CD14-positive monocyte (primary cell): ENCODE results near the gene TRIM47. TPM values are rescaled to one million over a fixed set of nuclear protein-coding genes. Genes with fewer than 3 reads are reported as not detected.

ENCODE experiments used
- DNase-seq, 3 donors: peaks; one replicate each; pipeline ENCODE4 v3.0.0-alpha.2; 2011 to 2022
- H2AFZ ChIP-seq: 2 replicates; pipeline ENCODE4 v1.6.0; 2012; ENCODE audit warnings: mild to moderate bottlenecking, low read depth, low read length, inconsistent platforms; ENCODE audit not compliant: insufficient read depth, poor library complexity, severe bottlenecking
- H3K27ac ChIP-seq, 2 donors: 1 replicate in 1 of 2; 2 replicates in 1 of 2; pipeline ENCODE4 v1.5.1; 2012 to 2013; ENCODE audit warnings: low read length in 2 of 2, control low read depth in 1 of 2, inconsistent platforms in 1 of 2, low read depth in 1 of 2, mild to moderate bottlenecking in 1 of 2
- H3K27me3 ChIP-seq, 2 donors: one replicate each; pipeline versions ENCODE4 v1.6.0 to v1.6.1; 2011 to 2013; ENCODE audit warnings: low read length in 2 of 2; ENCODE audit not compliant: control insufficient read depth in 2 of 2, insufficient read depth in 2 of 2
- H3K36me3 ChIP-seq, 2 donors: replicated peaks in 1 of 2; 1 replicate in 1 of 2; 2 replicates in 1 of 2; pipeline versions ENCODE4 v1.5.1 to v1.6.1; 2012 to 2013; ENCODE audit warnings: low read length in 2 of 2, control low read depth in 1 of 2, inconsistent platforms in 1 of 2, mild to moderate bottlenecking in 1 of 2; ENCODE audit not compliant: insufficient read depth in 2 of 2, control insufficient read depth in 1 of 2
- H3K4me1 ChIP-seq, 2 donors: 1 replicate in 1 of 2; 2 replicates in 1 of 2; pipeline versions ENCODE4 v1.5.1 to v1.6.1; 2012 to 2013; ENCODE audit warnings: low read length in 2 of 2, control low read depth in 1 of 2, inconsistent platforms in 1 of 2, mild to moderate bottlenecking in 1 of 2, moderate library complexity in 1 of 2; ENCODE audit not compliant: insufficient read depth in 2 of 2, control insufficient read depth in 1 of 2
- H3K4me2 ChIP-seq: replicated peaks from 2 replicates; pipeline ENCODE3; 2012; ENCODE audit warnings: low read length, moderate library complexity, mild to moderate bottlenecking; ENCODE audit not compliant: poor library complexity, severe bottlenecking; ENCODE audit errors: extremely low read depth
- H3K4me3 ChIP-seq, 3 experiments: fragments of 200-600 bp in 1 of 3; sonication (generic) in 1 of 3; replicated peaks in 1 of 3; 1 replicate in 2 of 3; 2 replicates in 1 of 3; pipeline ENCODE4 v1.5.1; 2011 to 2013; ENCODE audit warnings: low read length in 3 of 3, mild to moderate bottlenecking in 3 of 3, control low read depth in 2 of 3, low read depth in 2 of 3, inconsistent platforms in 1 of 3, moderate library complexity in 1 of 3
- H3K79me2 ChIP-seq: 2 replicates; pipeline ENCODE4 v1.6.0; 2012; ENCODE audit warnings: mild to moderate bottlenecking, control low read depth, inconsistent platforms, low read length, moderate library complexity; ENCODE audit not compliant: insufficient read depth
- H3K9ac ChIP-seq: 2 replicates; pipeline ENCODE4 v1.6.0; 2017; ENCODE audit warnings: low read length, mild to moderate bottlenecking; ENCODE audit not compliant: insufficient read depth, poor library complexity, severe bottlenecking
- H3K9me3 ChIP-seq, 2 donors: replicated peaks in 1 of 2; 1 replicate in 1 of 2; 2 replicates in 1 of 2; pipeline versions ENCODE4 v1.5.1 to v1.6.1; 2012 to 2013; ENCODE audit warnings: low read length in 2 of 2, control low read depth in 1 of 2; ENCODE audit not compliant: control insufficient read depth in 1 of 2, insufficient read depth in 1 of 2
- H4K20me1 ChIP-seq: 2 replicates; pipeline ENCODE4 v1.6.0; 2012; ENCODE audit warnings: mild to moderate bottlenecking, low read length, control low read depth, moderate library complexity; ENCODE audit not compliant: insufficient read depth
- H3K27ac Mint-ChIP-seq, 7 donors: one replicate each; pipeline ENCODE4 v1.8.0; 2020; ENCODE audit warnings: mild to moderate bottlenecking in 7 of 7, mixed read lengths in 7 of 7, moderate library complexity in 6 of 7, inconsistent platforms in 2 of 7
- H3K27me3 Mint-ChIP-seq, 3 donors: one replicate each; pipeline ENCODE4 v1.8.0; 2021 to 2022; ENCODE audit warnings: low read depth in 3 of 3, mild to moderate bottlenecking in 3 of 3, mixed read lengths in 3 of 3, moderate library complexity in 3 of 3, inconsistent platforms in 1 of 3
- H3K36me3 Mint-ChIP-seq, 2 donors: one replicate each; pipeline ENCODE4 v1.8.0; 2020; ENCODE audit warnings: mixed read lengths in 2 of 2, inconsistent platforms in 1 of 2, mild to moderate bottlenecking in 1 of 2
- H3K4me1 Mint-ChIP-seq: one replicate; pipeline ENCODE4 v1.8.0; 2020; ENCODE audit warnings: mild to moderate bottlenecking, mixed read lengths
- H3K4me3 Mint-ChIP-seq, 2 donors: one replicate each; pipeline ENCODE4 v1.8.0; 2020; ENCODE audit warnings: mild to moderate bottlenecking in 2 of 2, mixed read lengths in 2 of 2, moderate library complexity in 1 of 2
- H3K9me3 Mint-ChIP-seq, 7 donors: one replicate each; pipeline ENCODE4 v1.8.0; 2020 to 2022; ENCODE audit warnings: mixed read lengths in 7 of 7, mild to moderate bottlenecking in 6 of 7, moderate library complexity in 6 of 7, inconsistent platforms in 2 of 7
- WGBS: methylation state at CpG from one replicate; pipeline ENCODE4 v1.1.5; 2013; ENCODE audit warnings: missing lambda C conversion rate; ENCODE audit not compliant: insufficient coverage; 5-methylcytosine and 5-hydroxymethylcytosine counted together
- intact Hi-C, 2 donors: fragments of 100-400 bp; cut with micrococcal nuclease; formaldehyde crosslinking; loops; one replicate each; pipeline versions ENCODE4 v1.15.0 to v1.15.1; 2023
- polyA plus RNA-seq, 3 donors: library from polyadenylated mRNA; depleted of rRNA in 1 of 3; unstranded in 2 of 3; stranded (reverse) in 1 of 3; fragments of 300-500 nt in 2 of 3; fragments of >200 nt in 1 of 3; fragmentation: Illumina TruSeq in 2 of 3; gene quantifications; 1 replicate in 2 of 3; 2 replicates in 1 of 3; pipeline ENCODE4 v1.2.3, GENCODE V29; 2012 to 2021
- TF ChIP-seq, protein P1 (sequence below): fragments of 200-600 bp; IDR thresholded peaks from one replicate; pipeline ENCODE4 v1.8.0; 2022; ENCODE audit warnings: antibody characterized with exemption, mild to moderate bottlenecking

TRIM47 gene
- polyA plus RNA-seq, 3 donors = 0.20 TPM; not detected in 2

DNA sequence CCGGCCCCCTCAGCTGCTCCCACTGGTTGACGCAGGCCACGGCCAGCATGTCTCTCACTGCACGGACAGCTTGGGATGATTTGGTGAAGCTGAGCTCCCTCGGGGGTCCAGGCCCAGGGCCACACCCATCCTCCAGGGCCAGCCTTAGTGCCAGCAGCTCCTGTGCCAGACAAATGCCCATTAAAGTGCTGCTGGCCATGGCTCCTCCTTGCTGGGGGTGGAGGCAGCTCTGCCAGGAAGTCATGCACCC, 2.5 kb downstream of the TRIM47 start:
- H3K27ac ChIP-seq = no peak overlapping the region
- Mint-ChIP-seq H3K9me3 (peaks cover 0 to 14% (median 4%) of the 10 kb centered on the region in 7 donors), H3K36me3 (peaks cover 2 to 6% of the 10 kb centered on the region in 2 donors), H3K27me3 (peaks cover 49 to 58% (median 50%) of the 10 kb centered on the region in 3 donors), H3K4me1 (peaks cover 28% of the 10 kb centered on the region), H3K4me3 (peak overlapping the region; percentile 69 to 95), H3K27ac (no peak overlapping the region)
- intact Hi-C loops = no loop called here
- H4K20me1 ChIP-seq = no peaks in the 10 kb centered on the region
- no peak overlapping the region for H3K9ac ChIP-seq
- peak overlapping the region; percentile 42 for H2AFZ ChIP-seq
- 59% methylated on average over 5 of the region's 5 CpGs for WGBS
- peaks cover 16 to 46% of the 10 kb centered on the region in 2 donors for H3K27me3 ChIP-seq
- no peak for DNase-seq
- H3K4me2 ChIP-seq = peak overlapping the region; percentile 58
- H3K4me1 ChIP-seq = peaks cover 27 to 38% of the 10 kb centered on the region in 2 donors
- peaks cover 0 to 5% of the 10 kb centered on the region in 2 donors for H3K9me3 ChIP-seq
- peak overlapping the region in 2 of 3 experiments; percentile 9 to 60 for H3K4me3 ChIP-seq
- H3K36me3 ChIP-seq = no peaks in the 10 kb centered on the region
- TF ChIP-seq, protein P1, sequence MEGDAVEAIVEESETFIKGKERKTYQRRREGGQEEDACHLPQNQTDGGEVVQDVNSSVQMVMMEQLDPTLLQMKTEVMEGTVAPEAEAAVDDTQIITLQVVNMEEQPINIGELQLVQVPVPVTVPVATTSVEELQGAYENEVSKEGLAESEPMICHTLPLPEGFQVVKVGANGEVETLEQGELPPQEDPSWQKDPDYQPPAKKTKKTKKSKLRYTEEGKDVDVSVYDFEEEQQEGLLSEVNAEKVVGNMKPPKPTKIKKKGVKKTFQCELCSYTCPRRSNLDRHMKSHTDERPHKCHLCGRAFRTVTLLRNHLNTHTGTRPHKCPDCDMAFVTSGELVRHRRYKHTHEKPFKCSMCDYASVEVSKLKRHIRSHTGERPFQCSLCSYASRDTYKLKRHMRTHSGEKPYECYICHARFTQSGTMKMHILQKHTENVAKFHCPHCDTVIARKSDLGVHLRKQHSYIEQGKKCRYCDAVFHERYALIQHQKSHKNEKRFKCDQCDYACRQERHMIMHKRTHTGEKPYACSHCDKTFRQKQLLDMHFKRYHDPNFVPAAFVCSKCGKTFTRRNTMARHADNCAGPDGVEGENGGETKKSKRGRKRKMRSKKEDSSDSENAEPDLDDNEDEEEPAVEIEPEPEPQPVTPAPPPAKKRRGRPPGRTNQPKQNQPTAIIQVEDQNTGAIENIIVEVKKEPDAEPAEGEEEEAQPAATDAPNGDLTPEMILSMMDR = no peak
- H3K79me2 ChIP-seq = no peaks in the 10 kb centered on the region

DNA sequence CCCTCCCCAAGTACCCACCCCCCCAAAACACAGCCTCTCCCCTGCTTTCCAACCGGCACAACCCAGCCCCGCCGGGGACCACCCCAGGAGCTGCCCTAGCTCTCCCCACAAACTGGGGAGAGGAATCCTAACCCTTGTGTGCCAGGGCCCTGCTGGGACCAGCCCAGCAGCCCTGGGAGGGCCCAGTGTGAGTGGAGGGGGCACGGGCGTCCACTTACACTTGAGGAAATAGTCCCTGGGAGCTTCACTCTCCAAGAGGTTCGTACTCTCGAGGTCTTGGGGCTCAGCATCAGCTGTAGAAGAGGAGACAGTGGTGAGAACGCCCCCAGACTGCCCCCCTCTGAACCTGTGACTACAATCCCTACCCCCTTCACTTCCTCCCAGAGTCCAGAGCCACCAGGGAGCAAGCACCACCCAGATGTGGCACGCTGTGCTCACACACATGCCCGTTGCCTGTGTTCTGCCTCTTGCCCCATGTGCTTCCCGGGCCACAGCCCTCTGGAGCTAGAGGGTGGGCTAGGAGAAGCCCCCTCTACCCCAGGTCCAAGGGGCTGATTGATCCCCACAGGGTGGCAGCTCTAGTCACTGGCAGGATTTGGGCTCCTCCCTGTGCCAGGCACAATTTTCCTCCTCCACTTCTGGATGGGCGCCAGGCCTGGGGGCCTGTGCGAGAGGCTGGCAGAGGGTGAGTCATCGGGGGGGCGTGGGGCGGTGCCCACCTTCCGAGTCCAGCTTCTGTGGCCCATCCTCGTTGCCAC, 3.0 kb downstream of the TRIM47 start:
- Mint-ChIP-seq H3K27me3 (peaks cover 44 to 54% (median 45%) of the 10 kb centered on the region in 3 donors), H3K9me3 (peaks cover 0 to 14% (median 4%) of the 10 kb centered on the region in 7 donors), H3K4me3 (peak overlapping the region in 1 of 2 donors; percentile 95), H3K4me1 (peaks cover 28% of the 10 kb centered on the region), H3K27ac (no peak overlapping the region), H3K36me3 (peaks cover 2 to 6% of the 10 kb centered on the region in 2 donors)
- Histone ChIP-seq H3K9ac (no peak overlapping the region), H3K4me1 (peaks cover 27 to 38% of the 10 kb centered on the region in 2 donors), H3K4me3 (peak overlapping the region in 1 of 3 experiments; percentile 60), H3K4me2 (peak overlapping the region; percentile 58), H3K27ac (no peak overlapping the region), H4K20me1 (no peaks in the 10 kb centered on the region), H3K27me3 (peaks cover 16 to 43% of the 10 kb centered on the region in 2 donors), H3K36me3 (no peaks in the 10 kb centered on the region), H3K79me2 (no peaks in the 10 kb centered on the region), H2AFZ (no peak overlapping the region), H3K9me3 (peaks cover 0 to 5% of the 10 kb centered on the region in 2 donors)
- no peak for DNase-seq
- intact Hi-C loops = no loop called here
- WGBS = 71% methylated on average over 6 of the region's 18 CpGs
- TF ChIP-seq, protein P1 = no peak
